Upper lobe of left lung (tissue), 4 donors: ENCODE measurements around the gene COMMD3.

ENCODE experiments used
- EP300 ChIP-seq, 4 donors: sonication (generic); formaldehyde crosslinking; IDR thresholded peaks; one replicate each; pipeline ENCODE4 v1.5.1; 2017; ENCODE audit warnings: antibody characterized with exemption in 4 of 4, control low read depth in 2 of 4
- POLR2A ChIP-seq, 4 donors: fragments of 450-650 bp; IDR thresholded peaks; one replicate each; pipeline ENCODE4 v1.5.1; 2016 to 2017; ENCODE audit warnings: antibody characterized with exemption in 4 of 4, mild to moderate bottlenecking in 2 of 4
- POLR2AphosphoS5 ChIP-seq, 2 donors: sonication (generic); formaldehyde crosslinking; IDR thresholded peaks; one replicate each; pipeline ENCODE4 v1.5.1; 2017; ENCODE audit warnings: antibody characterized with exemption in 2 of 2
- TF ChIP-seq, protein P1 (sequence below), 6 experiments: fragments of 450-650 bp in 4 of 6; fragments of 200-600 bp in 2 of 6; sonication (generic) in 2 of 6; IDR thresholded peaks; one replicate each; pipeline ENCODE4 v1.5.1; 2016 to 2019; ENCODE audit warnings: antibody characterized with exemption in 6 of 6

DNA sequence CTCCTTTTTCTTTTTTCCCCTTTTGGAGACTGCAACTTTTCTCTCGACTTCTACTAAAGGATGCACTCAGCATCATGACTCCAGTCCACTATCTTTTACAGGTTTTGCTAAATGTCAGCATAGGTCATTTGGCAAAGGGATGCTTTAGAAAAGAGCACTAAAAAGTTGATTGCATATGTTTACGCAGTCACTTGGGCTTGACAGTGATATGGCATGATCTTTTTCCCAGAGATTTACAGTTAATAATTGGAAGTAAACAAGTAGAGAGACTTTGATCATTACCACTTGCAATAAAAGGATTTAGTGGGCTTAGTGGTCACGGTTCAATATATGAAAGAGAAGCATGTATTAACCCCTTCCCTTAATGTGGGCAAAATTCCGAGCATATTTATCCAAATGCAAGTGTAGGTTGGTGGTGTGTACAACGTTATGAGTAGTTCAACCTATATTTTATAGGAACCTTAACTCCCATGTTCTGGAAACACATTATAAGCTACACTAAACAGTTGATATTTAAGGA lies 6.5 kb downstream of the COMMD3 start:
- TF ChIP-seq, protein P1, sequence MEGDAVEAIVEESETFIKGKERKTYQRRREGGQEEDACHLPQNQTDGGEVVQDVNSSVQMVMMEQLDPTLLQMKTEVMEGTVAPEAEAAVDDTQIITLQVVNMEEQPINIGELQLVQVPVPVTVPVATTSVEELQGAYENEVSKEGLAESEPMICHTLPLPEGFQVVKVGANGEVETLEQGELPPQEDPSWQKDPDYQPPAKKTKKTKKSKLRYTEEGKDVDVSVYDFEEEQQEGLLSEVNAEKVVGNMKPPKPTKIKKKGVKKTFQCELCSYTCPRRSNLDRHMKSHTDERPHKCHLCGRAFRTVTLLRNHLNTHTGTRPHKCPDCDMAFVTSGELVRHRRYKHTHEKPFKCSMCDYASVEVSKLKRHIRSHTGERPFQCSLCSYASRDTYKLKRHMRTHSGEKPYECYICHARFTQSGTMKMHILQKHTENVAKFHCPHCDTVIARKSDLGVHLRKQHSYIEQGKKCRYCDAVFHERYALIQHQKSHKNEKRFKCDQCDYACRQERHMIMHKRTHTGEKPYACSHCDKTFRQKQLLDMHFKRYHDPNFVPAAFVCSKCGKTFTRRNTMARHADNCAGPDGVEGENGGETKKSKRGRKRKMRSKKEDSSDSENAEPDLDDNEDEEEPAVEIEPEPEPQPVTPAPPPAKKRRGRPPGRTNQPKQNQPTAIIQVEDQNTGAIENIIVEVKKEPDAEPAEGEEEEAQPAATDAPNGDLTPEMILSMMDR (IDR thresholded peaks at IDR 0.05), result no peak
- no peak for TF ChIP-seq EP300 (IDR thresholded peaks at IDR 0.05)
- no peak for TF ChIP-seq POLR2A (IDR thresholded peaks at IDR 0.05)
- no peak for TF ChIP-seq POLR2AphosphoS5 (IDR thresholded peaks at IDR 0.05)
